ENCODE results near the gene DBNL.

- TF ChIP-seq POLR2A (IDR thresholded peaks at IDR 0.05; ENCODE audit: low read length) (no peak), GATA1 (IDR thresholded peaks at IDR 0.05; ENCODE audit: low read depth, low read length) (no peak)
Measured at GRCh38 chr7:44109991-44110390, 65.5 kb downstream of the DBNL start.

Measured in erythroblast (primary cell).